Fibroblast of villous mesenchyme (primary cell): ENCODE data around the gene NCEH1. TPM values are rescaled to one million over a fixed set of nuclear protein-coding genes. Genes with fewer than 3 reads are reported as not detected.
"Not testable (repeated sequence)": the region's sequence is repeated elsewhere in the genome, so short reads cannot be mapped to it uniquely, and the experiment has no call there.

Experiments
- DNase-seq: peaks from one replicate; pipeline ENCODE4 v3.0.0-alpha.2; 2010; ENCODE audit warnings: low read depth
- H3K4me3 ChIP-seq: 2 replicates; pipeline ENCODE4 v1.5.1; 2011; ENCODE audit warnings: low read depth, mild to moderate bottlenecking, low read length
- total RNA-seq: library from RNA; depleted of rRNA; stranded (reverse); fragments of >200 nt; gene quantifications from 2 replicates; pipeline ENCODE4 v1.2.3, GENCODE V29; 2012
- TF ChIP-seq, protein P1 (sequence below): IDR thresholded peaks from 2 replicates; pipeline ENCODE4 v1.5.1; 2012; ENCODE audit warnings: low read depth, mild to moderate bottlenecking, low read length; ENCODE audit not compliant: insufficient read depth

Gene NCEH1
- total RNA-seq, 1 donor, result 21.2 TPM

DNA sequence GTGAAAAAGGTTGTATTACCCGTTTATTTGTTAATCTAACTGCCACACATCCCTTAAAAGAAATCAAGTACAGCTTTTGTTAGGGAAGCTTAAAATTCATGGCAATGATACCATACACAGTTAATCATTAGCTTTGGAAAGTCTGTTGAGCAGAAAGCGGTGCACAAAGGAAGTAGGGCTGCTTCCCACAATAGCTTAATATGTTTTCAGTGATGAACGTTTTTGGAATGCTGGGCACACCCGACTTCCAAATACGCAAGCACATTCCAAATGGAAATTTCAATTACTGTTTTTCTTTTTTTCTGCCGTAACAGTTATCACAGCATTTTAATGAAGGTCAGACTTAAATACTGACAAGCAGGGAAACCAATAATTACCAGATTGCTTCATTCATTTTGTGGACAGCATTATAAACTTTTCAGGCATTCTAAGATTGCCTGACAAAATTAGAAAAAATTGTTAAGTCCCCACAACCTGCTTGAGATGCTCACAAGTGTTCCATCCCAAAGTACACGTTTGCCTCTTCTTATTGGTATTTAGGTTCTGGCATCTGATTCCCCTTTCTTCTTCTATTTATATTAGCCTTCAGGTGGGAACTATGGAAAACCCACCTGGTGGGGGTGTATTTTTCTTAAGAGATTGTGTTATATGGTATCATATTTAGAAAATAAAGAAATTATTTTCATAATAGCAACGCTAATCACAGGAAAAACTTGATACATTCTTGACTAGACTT is 38.5 kb upstream of the NCEH1 start:
- peak overlapping the region; percentile 97 for H3K4me3 ChIP-seq
- TF ChIP-seq, protein P1, sequence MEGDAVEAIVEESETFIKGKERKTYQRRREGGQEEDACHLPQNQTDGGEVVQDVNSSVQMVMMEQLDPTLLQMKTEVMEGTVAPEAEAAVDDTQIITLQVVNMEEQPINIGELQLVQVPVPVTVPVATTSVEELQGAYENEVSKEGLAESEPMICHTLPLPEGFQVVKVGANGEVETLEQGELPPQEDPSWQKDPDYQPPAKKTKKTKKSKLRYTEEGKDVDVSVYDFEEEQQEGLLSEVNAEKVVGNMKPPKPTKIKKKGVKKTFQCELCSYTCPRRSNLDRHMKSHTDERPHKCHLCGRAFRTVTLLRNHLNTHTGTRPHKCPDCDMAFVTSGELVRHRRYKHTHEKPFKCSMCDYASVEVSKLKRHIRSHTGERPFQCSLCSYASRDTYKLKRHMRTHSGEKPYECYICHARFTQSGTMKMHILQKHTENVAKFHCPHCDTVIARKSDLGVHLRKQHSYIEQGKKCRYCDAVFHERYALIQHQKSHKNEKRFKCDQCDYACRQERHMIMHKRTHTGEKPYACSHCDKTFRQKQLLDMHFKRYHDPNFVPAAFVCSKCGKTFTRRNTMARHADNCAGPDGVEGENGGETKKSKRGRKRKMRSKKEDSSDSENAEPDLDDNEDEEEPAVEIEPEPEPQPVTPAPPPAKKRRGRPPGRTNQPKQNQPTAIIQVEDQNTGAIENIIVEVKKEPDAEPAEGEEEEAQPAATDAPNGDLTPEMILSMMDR, result no peak
- peak; percentile 94 for DNase-seq

DNA sequence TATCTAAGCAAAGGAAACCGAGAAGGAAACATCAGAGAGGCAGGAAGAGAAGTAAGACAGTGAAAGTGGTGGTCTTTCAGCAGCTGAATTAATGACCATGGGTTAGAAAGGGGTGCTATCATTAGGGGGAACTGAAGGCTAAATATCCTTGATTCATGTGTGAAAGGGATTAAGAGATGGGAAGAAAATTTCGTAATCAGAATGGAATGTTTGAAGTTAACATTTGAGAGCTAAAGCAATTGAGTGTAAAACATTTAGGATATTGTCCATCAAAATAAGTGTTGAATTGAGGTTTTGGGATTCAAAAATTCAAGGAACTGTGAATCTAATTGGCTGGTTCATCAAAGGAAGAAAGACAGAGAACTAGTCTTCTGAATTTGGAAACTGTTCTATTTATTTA is 35.6 kb upstream of the NCEH1 start:
- TF ChIP-seq, protein P1, result no peak

DNA sequence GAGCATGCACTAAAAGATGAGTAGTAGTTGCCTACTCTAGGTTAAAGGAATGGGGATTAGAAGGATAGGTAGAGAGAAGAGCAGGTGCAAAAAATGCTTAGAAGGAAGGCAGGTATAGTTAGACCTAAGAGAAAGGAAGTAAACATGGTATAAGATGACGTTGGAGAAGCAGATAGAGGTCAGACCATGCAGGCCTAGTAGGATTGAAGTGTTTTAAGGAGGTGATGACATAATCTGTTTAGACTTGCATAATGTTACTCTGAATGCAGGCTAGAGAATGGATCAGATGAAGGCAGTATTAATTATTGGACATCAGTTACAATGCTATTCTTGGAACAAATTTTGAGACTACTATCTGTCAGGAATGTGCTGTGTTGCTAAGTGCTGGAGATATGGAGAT is 28.6 kb upstream of the NCEH1 start:
- H3K4me3 ChIP-seq, result no peak overlapping the region
- TF ChIP-seq, protein P1, result no peak
- DNase-seq, result no peak

More for the DNA sequence above, 35.6 kb upstream of the NCEH1 start:
- DNase-seq, result peak; percentile 23
- no peak overlapping the region for H3K4me3 ChIP-seq

DNA sequence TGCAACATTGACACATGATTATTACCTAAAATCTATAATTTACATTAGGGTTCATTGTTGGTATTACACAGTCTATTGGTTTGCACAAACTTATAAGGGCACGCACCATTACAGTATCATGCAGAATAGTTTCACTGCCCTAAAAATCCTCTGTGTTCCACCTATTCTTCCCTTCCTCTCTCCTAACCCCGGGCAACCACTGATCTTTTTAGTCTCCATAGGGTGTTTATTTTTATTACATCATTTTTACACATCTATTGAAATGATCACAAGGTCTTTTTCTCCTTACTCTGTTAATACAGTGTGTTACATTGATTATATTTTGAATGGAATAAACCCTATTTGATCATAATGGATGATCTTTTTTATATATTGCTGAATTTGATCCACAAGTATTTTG is 24.1 kb upstream of the NCEH1 start:
- TF ChIP-seq, protein P1, result no peak
- H3K4me3 ChIP-seq, result no peak overlapping the region
- no peak for DNase-seq

DNA sequence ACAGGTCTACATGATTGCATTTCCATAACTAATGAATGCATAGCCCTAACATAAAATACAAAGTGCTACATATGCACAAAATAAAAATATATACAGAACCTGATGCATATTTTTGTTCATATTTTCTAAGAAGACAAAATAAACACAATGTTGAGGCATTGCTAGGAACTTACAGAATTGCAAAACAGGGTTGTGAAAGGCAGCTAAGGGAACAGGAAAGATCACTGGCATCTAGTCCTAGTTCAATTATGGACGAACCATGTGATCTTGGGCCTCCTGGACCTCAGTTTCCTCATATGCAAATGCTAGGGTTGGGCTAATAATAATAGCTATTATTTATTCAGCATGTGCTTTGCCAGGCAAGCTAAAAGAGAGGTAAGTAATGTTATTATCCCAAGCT is 15.5 kb upstream of the NCEH1 start:
- DNase-seq, result no peak
- H3K4me3 ChIP-seq, result no peak overlapping the region
- TF ChIP-seq, protein P1, result no peak

DNA sequence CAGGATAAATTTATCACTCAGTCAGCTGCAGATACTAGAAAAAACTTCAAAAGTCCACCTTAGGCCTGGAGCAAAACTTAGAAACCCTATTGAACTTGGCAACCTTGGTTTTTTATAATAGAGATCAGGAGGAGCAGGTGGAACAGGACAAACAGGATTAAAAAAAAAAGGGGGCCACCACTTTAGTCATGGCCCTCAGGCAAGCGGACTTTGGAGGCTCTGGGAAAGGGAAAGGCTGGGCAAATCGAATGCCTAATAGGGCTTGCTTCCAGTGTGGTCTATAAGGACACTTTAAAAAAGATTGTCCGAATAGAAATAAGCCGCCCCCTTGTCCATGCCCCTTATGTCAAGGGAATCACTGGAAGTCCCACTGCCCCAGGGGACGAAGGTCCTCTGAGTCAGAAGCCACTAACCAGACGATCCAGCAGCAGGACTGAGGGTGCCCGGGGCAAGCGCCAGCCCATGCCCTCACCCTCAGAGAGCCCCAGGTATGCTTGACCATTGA is 11.7 kb upstream of the NCEH1 start:
- not testable (repeated sequence) for DNase-seq, H3K4me3 ChIP-seq

DNA sequence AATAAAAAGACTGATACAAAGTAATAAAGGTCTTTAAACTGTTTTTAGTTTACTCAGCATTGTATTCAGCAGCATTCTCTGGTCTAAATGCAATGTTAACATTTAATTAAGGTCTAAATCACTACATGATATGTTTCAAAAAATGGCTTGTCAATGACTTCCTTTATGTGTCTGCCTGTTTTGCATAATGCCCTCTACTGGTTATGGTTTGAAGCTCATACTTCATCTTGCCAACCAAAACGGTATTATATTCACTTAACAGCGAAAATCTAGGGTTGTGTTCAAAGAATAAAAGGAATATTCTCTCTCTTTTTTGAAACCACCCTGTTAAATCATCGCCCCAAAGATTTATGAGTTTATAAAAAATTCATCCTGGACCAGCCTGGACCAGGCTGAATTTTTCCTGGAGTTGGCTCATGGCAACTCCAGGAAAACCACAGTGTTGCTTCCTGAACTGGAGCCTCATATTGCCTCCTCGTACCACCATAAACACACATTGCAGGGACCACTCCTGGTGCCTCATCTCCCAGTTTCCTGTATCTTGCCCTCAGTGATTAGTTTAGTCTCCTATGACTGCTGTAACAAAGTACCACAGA is 6.7 kb upstream of the NCEH1 start:
- TF ChIP-seq, protein P1, result peak; percentile 45
- DNase-seq, result no peak
- no peak overlapping the region for H3K4me3 ChIP-seq
